ENCODE data around the gene CD2AP.
"Not testable (repeated sequence)": the region's sequence is repeated elsewhere in the genome, so short reads cannot be mapped to it uniquely, and the experiment has no call there.

Gene CD2AP

DNA sequence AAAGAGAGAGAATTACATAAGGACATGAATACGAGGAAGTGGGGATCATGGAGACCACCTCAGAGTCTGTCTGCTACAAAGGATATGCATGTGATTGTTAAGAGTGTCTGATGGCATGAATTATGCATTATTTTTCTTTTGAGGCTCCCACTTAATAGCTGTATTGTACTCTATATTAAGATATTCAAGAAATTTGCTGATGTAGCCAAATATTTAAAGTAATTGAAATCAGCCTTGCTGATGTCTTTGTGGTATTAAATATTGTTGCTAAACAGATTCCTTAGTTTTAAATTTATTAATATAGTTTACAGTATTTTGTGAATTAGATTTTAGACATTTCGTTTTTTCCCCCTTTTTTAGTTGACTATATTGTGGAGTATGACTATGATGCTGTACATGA lies 25.3 kb downstream of the CD2AP start:
- no peak for DNase-seq

DNA sequence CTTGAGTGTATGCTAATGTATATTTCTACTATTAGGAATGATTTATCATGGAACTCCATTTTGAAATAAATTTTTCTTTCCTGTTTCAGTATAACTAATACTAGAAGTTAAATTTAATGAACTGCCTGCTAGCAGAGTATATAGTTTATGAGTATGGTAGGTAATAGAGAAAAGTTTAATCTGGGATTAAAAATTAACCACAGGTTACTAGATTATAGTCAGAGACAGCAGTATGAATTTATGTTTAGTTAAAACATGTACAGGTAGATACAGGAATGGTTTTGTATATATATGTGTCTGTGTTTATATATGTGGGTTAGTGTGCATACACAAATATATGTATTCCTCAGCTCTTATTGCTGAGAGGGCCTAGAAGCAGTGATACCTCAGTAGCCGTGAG lies 32.3 kb downstream of the CD2AP start:
- no peak for DNase-seq

DNA sequence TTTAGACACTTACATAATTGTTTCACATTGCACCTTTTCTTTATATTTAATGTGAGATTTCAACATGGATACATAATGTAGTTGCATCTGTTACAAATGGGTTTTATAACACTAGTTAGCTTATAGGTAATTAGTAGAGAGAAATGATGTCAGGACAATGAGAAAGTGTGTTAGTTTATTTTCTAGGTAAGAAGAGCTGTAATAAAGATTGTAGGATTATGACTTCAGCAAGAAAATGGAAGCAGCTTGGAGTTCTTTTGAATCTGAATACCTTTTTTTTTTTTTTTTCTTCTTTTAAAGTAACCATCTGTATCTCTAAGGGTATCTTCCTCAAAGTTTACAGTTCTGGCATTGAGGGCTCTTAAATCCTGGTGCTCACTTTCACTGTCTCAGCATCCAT lies 35.3 kb downstream of the CD2AP start:
- DNase-seq: no peak

DNA sequence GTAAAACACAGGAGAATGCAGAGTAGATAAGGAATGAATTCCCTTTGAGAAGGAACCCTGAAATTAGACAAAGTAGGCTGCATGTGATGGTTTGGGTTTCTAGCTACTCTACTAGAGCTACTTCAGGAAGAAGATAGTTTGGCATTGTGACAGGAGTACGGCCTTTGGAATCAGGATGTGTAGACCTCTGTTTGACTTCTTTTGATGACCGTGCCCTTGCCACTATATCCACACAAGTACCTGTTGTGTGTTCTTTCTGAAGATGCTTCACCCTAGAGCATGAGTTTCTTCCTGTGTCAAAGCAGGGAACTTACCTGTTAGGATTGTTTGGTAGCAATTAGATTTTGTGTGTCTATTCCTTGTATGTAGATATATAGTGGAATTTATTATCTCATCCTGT lies 41.7 kb downstream of the CD2AP start:
- no peak for DNase-seq

DNA sequence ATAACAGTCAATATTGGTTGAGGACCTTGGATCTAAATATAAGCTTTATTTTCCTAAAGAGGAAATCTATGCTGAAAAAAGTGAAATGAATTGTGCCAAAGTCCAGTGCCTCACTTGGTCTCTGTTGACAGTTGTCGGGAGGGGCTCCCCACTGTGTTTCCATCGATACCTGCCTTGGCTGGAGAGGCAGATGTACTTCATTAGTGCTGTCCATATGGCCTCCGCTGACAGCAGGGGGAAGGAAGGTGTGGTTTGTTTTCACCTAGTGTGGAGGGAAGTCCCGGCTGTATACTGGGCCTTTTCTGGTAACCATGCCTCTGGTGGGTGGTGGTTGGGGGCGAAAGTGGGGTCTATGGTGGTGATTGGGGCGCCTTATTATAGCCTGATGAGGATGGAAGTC lies 42.7 kb downstream of the CD2AP start:
- no peak for DNase-seq

DNA sequence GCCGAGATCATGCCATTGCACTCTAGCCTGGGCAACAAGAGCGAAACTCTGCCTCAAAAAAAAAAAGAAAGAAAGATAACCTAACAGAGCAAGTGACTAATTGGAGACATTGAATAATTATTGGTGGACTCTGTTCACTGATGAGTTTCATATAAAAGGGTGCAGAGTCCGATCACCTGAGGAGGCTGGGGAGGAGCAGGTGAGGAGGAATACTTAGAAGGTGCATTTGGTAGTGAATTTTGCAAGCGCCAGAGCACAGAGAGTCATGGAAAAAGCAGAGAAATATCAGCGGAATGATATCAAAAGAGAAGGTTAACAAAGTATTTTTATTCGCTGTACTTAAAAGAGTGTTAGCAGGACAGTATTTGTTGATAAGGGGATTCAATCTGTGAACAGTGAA lies 44.4 kb downstream of the CD2AP start:
- no peak for DNase-seq

DNA sequence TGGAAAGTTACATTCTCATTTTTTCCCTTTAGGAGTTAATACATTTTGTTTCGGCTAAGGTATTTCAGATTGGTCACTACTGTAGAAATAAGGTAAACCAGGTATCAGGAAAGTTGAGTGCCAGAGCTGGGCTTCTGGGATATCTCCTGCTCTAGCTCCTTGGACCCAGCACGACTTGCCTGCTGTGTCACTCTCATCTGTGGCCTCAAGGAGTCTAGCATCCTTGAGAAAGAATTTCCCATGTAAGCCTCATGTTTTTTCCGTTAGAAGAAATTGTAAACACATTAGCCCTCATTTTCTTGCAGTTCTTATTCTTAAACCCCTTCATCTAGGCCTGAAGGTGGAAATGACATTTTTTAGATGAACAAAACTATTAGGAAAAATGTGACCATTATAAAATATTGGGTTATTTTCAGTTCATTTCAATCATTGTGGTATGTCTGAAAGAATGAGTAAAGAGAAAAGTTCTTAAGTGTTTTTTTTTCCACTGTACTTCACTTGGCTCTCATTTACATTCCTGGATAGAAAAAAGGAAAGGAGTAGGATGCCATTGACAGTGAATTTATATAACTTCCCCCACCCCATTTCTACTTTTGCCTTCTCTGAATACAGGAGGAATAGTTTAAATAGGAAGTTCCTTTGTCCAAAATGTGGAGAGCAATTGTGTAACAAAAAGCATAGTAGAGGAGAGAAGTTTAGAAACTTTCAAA lies 46.7 kb downstream of the CD2AP start:
- DNase-seq: peak; percentile 72

DNA sequence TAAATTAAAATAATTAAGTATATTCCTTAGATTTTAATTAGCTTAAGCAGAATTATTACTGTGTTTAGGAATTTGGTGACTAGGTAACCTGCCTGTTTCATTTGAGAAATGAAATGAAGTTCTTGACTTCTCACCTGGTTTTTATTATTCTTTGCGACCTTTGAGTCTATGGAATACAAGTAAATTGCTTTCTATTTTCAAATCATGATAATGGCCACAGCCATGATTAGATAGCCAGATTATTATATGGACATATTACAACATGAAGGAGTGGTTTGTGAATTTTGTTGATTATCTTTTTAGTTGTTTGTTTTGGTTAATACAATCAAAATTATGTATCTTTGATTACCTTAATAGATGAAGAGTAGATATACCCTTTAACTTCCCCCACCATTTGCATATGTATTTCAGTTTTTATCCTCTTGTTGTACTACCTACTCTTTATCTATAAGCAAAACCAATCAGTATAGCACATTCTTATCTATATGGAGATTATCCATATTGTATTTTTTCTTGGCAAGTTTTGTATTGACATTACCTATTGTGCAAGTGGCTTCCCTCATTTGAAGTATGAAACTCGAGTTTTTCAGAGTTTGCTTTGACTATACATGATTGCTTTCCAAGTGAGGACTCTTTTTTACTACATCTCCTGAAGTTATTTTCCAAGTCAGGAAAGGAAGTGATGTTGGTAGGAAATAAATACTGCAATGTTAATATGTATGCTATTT lies 47.9 kb downstream of the CD2AP start:
- no peak for DNase-seq

DNA sequence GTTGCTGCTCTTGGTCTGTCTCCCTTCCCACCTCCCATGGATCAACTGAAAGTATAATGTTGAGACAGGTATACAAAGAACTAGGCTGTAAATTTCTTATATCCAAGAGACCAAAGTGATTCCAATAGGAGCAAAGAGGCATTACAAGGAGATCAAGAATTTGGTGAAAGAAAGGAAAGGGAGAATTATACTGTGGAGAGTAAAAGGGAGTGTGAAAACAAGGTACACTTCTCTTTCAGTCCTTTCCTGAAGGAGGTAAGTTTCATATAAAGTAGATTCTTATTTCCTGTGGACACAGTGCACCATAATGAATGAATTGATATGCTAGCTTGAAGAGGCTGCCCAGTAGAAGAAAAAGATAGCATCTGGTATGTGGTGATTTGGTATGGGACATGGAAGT lies 49.7 kb downstream of the CD2AP start:
- DNase-seq: no peak

DNA sequence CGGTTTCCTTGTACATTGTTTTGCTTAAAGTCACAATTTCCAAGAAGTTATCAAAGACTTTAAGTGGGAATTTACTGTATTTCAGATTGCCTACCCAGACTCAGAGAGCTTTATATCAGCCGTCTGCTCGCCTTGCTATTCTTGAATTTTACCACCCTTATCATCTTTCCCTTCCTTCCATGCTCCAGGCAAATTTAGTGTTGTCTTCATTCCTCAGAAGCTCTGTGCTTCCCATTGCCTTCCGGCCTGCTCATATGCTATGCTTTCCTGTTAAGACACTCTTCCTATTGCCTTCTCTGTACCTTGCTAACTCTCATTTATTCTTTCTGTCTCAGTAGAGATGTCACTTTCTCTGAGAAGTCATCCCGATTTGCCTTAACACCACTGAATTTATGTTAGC lies 52.1 kb downstream of the CD2AP start:
- DNase-seq: no peak

DNA sequence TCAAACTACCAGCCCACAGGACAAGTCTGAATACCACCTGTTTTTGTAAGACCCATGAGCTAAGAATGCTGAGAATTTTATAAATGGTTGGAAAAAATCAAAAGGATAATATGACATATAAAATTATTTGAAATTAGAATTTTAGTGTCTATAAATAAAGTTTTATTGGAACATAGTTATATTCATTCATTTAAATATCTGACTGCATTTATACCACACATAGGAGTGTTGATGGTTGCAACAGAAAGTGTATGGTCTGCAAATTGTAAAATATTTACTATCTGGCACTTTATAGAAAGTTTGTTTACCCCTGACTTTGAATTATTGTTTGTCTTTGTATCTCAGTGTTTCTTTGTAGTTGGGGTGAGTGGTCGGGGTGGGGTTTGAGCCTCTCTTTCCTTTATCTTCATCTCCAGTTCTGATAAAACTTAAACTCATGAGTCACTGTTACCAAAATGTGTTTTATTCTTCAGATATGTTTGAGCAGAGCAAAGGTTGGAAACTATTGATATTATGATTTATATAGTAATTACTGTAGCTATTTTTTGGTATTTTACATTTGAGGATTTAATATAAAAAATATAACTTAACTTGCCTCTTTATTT lies 55.5 kb downstream of the CD2AP start:
- DNase-seq: no peak

DNA sequence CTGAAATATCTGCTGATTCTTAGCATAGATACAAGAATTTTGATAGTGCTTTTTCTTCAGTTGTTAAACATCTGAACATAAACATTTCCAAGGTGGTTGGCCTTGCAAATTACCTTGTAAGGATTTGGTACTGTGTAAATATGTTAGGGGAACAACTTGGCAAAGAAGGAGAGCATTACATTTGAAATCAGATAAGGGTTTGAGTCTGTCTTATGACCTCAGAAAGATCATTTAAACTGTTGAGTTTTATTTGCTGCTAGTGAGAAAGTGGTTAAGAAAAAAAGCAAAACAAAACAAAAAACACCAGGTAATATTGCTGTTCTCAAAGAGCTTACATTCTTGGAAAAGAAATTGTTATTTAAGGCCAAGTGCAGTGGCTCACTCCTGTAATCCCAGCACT lies 56.5 kb downstream of the CD2AP start:
- DNase-seq: no peak

DNA sequence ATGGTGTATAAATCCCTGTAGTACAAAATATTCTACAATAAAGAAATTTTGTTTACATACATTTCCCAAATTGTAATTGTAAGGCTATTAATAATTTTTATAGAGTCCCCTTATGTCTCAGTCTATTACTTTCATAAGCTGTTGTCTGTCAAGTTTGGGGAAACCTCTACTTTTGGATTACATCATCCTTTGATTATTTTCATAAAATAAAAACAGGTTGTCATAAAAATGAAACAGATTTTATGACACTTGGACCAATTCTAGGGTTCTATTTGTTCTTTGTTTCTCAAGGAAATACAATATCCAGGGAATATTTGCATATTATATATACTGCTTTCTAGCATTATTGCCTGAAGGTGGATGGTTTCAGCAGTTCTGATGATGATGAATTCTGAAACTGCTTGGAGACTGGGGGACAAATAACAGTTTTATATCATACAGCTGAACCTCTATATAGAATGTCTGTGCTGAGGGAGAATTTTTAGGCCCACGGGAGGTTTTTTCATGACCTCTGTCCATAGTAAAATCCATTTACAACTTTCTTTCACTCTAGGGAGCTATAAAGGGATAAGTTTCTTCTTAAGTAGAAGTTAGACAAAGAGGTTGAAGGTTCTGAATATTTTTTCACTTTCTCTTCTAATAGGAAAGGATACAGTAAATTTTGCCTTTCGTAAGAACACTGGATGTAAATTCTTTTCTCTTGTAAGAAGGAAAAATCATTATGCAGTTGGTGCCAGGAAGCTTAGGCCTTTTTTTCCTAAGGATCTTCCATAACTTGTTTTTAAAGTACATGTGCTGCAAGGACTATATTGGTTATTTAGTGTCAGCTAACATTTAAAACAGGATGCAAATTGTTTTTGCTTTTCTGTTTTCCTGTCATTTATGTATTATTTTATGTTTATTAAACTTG lies 58.0 kb downstream of the CD2AP start:
- DNase-seq: no peak

DNA sequence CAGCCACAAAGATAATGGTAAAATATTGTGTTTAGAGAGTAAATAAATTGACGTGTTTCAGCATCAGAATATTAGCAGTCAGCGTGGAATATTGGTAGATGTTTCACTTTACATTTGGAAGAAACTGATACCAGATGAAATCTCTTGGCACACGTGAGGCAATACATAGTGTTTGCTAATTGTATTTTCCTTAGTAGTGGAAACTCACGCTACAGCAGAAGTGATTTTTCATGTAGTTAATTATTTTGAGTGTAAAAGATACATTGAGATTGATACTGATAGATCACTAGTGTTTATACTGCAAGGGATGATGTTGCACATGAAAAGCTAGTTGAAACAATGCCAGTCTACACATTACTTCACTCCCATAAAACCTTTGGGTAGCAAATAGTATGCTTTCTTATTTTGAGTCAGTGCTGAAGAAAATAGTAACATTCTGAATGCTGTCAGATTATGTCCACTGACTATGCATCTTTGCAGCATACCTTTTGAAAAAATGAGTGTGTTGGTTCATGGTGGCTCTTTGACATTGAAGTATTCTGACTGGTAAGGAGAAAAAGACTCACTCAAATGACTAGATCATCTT lies 59.3 kb downstream of the CD2AP start:
- DNase-seq: no peak

DNA sequence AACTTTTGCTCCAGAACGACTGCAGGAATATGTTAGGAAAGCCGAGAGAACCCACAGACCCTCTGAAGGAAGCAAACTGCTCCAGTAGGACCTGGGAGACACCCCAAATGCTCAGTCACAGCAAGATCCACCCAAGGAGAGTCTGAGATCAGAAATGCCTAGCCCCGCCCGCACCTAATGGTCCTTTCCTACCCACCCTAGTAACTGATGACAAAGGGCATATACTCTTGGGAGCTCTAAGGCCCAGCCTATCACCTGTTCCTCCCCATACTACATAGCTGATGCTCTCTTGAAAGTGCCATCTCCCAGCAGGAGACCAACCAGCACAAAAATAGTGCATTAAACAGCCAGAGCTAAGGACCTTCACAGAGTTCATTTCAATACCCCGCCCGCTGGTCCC lies 67.6 kb downstream of the CD2AP start:
- DNase-seq: no peak

DNA sequence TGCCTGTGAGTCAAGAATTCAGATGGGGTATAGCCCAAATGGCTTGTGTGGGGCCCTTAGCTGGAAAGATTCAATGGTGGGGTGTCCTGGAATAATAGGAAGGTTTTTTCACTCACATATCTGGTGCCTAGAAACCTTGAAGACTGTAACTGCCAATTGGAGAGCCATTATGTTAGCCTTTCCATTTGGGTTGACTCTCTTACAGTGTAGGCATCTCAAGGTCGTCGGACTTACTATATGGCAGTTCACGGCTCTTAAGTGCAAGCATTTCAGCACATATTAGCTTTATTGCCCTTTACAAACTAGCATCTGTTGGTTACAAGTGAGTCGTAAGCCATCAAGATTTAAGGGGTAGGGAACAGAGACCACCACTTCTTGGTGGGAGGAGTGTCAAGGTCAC lies 74.1 kb downstream of the CD2AP start:
- no peak for DNase-seq

DNA sequence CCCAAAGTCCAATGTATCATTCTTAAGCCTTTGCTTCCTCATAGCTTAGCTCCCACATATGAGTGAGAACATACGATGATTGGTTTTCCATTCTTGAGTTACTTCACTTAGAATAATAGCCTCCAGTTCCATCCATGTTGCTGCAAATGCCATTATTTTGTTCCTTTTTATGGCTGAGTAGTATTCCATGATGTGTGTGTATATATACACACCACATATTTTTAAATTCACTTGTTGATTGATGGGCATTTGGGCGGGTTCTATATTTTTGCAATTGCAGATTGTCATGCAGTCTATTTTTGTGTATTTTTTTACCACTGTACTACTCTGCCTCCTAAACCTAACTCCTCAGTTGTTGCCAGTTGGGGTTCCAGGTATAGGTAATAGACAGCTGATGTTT lies 74.7 kb downstream of the CD2AP start:
- DNase-seq: no peak

DNA sequence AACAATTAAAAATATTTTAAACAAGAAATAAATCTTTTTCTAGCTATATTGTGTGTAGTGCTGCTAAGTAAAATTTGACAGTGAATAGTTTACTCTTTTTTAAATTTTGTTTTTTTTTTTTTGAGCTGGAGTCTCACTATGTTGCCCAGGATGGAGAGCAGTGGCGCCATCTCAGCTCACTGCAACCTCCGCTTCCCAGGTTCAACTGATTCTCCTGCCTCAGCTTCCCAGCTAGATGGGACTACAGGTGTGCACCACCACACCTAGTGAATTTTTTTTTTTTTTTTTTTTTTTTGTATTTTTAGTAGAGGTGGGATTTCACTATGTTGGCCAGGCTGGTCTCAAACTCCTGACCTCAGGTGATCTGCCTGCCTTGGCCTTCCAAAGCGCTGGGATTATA lies 75.7 kb downstream of the CD2AP start:
- DNase-seq: not testable (repeated sequence)

DNA sequence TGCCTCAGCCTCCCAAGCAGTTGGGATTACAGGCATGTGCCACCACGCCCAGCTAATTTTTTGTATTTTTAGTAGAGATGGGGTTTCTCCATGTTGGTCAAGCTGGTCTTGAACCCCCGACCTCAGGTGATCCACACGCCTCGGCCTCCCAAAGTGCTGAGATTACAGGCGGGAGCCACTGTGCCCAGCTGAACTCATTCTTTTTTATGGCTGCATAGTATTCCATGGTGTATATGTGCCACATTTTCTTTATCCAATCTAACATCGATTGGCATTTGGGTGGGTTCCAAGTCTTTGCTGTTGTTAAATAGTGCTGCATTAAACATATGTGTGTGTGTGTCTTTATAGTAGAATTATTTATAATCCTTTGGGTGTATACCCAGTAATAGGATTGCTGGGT lies 78.9 kb downstream of the CD2AP start:
- not testable (repeated sequence) for DNase-seq

DNA sequence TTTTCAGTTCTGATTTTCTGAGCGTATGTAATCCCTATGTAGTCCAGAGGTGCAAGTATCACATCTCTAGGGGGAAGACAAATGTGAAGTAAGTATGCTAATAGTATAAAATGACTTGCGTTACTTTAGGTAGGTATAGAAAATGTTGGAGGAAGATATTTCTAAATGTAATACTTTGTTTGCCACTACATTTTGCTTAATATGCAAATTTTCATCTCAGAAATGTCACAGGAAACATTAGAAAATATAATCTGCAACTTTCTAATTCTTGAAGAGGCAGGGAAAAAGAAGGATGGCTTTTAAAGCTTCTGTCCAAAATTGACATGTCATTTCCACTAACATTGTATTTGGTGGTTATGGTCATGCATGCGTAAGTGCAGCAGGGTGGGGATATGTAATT lies 85.6 kb downstream of the CD2AP start:
- no peak for DNase-seq

DNA sequence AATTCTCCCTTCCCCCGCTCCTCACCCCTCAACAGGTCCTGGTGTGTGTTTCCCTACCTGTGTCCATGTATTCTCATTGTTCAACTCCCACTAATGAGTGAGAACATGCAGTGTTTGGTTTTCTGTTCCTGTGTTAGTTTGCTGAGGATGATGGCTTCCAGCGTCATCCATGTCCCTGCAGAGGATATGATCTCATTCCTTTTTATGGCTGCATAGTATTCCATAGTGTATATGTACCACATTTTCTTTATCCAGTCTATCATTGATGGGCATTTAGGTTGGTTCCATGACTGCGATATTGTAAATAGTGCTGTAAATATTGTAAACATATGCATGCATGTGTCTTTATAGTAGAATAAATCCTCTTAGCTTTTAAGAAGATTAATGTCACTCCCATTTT lies 89.0 kb downstream of the CD2AP start:
- not testable (repeated sequence) for DNase-seq

DNA sequence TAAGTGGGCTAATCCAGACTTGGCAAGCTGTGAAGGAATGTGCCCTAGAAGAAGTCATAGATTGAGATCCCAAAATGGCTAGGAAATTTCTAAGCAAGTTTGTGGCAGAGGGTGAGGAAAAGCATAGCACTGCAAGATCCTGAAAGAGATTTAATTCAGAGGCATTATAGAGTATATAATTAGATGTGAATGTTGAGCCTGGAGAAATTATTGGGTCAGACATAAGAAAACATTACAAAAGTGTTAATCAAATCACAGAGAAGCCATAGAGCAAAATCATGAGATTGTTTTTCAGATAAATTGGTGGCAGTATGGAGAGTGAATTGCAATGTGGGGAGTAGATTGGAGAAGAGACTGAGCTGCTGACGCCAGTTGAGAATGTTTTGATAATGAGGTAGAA lies 90.0 kb downstream of the CD2AP start:
- DNase-seq: no peak

DNA sequence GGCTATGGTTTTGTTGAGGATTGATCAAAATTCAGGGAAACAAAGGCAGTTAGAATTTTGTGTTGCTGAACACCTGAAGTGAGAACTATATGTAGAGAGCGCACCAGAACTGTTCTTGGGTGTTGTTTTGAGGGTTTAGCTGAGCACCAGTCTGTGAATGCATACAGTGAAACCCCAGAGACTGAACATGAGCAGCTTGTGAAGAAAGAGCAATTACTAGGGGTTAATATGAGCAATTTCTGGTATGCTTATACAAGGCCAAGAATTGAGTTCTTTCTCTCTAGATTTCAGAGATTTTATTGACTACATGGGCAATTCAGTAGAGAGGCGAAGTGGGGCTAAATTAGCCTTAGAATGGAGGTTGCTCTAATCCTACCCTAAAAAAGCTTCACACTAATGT lies 93.9 kb downstream of the CD2AP start:
- DNase-seq: peak; percentile 9

Data from fibroblast of upper back skin (primary cell).